Mammary epithelial cell (primary cell): ENCODE measurements around the gene BRMS1.

Source experiments
- EZH2 ChIP-seq: IDR thresholded peaks from 2 replicates; pipeline ENCODE4 v1.6.1; 2012; ENCODE audit warnings: low read length, inconsistent platforms, borderline replicate concordance
- TF ChIP-seq, protein P1 (sequence below), 2 donors: IDR thresholded peaks in 1 of 2; conservative IDR thresholded peaks in 1 of 2; 2 replicates each; pipeline ENCODE4 v1.5.1; 2011 to 2012; ENCODE audit warnings: inconsistent platforms in 2 of 2, low read length in 2 of 2, mild to moderate bottlenecking in 2 of 2, control low read depth in 1 of 2, low read depth in 1 of 2; ENCODE audit not compliant: insufficient read depth in 1 of 2; ENCODE audit errors: extremely low read depth in 1 of 2

- TF ChIP-seq, protein P1, sequence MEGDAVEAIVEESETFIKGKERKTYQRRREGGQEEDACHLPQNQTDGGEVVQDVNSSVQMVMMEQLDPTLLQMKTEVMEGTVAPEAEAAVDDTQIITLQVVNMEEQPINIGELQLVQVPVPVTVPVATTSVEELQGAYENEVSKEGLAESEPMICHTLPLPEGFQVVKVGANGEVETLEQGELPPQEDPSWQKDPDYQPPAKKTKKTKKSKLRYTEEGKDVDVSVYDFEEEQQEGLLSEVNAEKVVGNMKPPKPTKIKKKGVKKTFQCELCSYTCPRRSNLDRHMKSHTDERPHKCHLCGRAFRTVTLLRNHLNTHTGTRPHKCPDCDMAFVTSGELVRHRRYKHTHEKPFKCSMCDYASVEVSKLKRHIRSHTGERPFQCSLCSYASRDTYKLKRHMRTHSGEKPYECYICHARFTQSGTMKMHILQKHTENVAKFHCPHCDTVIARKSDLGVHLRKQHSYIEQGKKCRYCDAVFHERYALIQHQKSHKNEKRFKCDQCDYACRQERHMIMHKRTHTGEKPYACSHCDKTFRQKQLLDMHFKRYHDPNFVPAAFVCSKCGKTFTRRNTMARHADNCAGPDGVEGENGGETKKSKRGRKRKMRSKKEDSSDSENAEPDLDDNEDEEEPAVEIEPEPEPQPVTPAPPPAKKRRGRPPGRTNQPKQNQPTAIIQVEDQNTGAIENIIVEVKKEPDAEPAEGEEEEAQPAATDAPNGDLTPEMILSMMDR (conservative IDR thresholded peaks at IDR 0.05 in 1 of 2, IDR thresholded peaks at IDR 0.05 in 1 of 2; ENCODE audit: extremely low read depth in 1 of 2, insufficient read depth in 1 of 2, low read depth in 1 of 2, low read length in 2 of 2): no peak
- no peak for TF ChIP-seq EZH2
Observed at GRCh38 chr11:66391322-66391721, 46.4 kb upstream of the BRMS1 start.
